ENCODE data around the gene HLA-C. TPM values are rescaled to one million over a fixed set of nuclear protein-coding genes. Genes with fewer than 3 reads are reported as not detected.

Gene HLA-C
- total RNA-seq, 4 donors from 2014 or later = 206 to 531 (median 257) TPM

GRCh38 chr6:31272436-31272835, 544 bp upstream of the HLA-C start:
- Histone ChIP-seq H3K27ac (peak overlapping the region; percentile 83 to 99 (median 95)), H3K4me1 (peaks cover 0 to 4% (median 3%) of the 10 kb centered on the region in 3 donors), H3K9me3 (no peaks in the 10 kb centered on the region), H3K27me3 (no peaks in the 10 kb centered on the region), H3K4me3 (peak overlapping the region; percentile 74 to 96), H3K36me3 (peaks cover 0 to 13% of the 10 kb centered on the region in 2 donors)
- TF ChIP-seq EP300 (IDR thresholded peaks at IDR 0.05) (no peak), POLR2AphosphoS5 (IDR thresholded peaks at IDR 0.05) (no peak), CTCF (IDR thresholded peaks at IDR 0.05) (no peak), POLR2A (IDR thresholded peaks at IDR 0.05) (no peak)
- WGBS, 2 donors (ENCODE audit: low coverage in 1 of 2) = 0 to 8% methylated on average over 2 of the region's 4 CpGs
- no peak for ATAC-seq

- peak; percentile 60 for ATAC-seq
- peak overlapping the region; percentile 83 to 99 (median 95) for H3K27ac ChIP-seq
- WGBS, 2 donors (ENCODE audit: low coverage in 1 of 2) = 0% methylated on average over 1 of the region's 62 CpGs; no CpG with 5 or more reads in 1 of the 2 donors
- no peaks in the 10 kb centered on the region for H3K27me3 ChIP-seq
- peak overlapping the region; percentile 74 to 96 for H3K4me3 ChIP-seq
- peaks cover 0 to 4% (median 3%) of the 10 kb centered on the region in 3 donors for H3K4me1 ChIP-seq
- H3K36me3 ChIP-seq = peaks cover 0 to 13% of the 10 kb centered on the region in 2 donors
- TF ChIP-seq POLR2A (IDR thresholded peaks at IDR 0.05) = no peak
- no peak for TF ChIP-seq EP300 (IDR thresholded peaks at IDR 0.05)
- TF ChIP-seq POLR2AphosphoS5 (IDR thresholded peaks at IDR 0.05) = no peak
- no peak for TF ChIP-seq CTCF (IDR thresholded peaks at IDR 0.05)
- H3K9me3 ChIP-seq = no peaks in the 10 kb centered on the region
Observed at GRCh38 chr6:31270788-31271640, 878 bp downstream of the HLA-C start.

GRCh38 chr6:31268836-31269235, 3.1 kb downstream of the HLA-C start:
- TF ChIP-seq CTCF (IDR thresholded peaks at IDR 0.05) = no peak
- no peak for TF ChIP-seq POLR2AphosphoS5 (IDR thresholded peaks at IDR 0.05)
- no peak for TF ChIP-seq EP300 (IDR thresholded peaks at IDR 0.05)
- TF ChIP-seq POLR2A (IDR thresholded peaks at IDR 0.05) = no peak
- ATAC-seq = no peak
- no peaks in the 10 kb centered on the region for H3K27me3 ChIP-seq
- H3K36me3 ChIP-seq = peaks cover 0 to 13% of the 10 kb centered on the region in 2 donors
- no peak overlapping the region for H3K4me3 ChIP-seq
- no peaks in the 10 kb centered on the region for H3K9me3 ChIP-seq
- H3K27ac ChIP-seq = no peak overlapping the region
- WGBS, 2 donors (ENCODE audit: low coverage in 1 of 2) = 20 to 70% methylated on average over 1 to 5 of the region's 5 CpGs
- H3K4me1 ChIP-seq = peaks cover 0 to 4% (median 3%) of the 10 kb centered on the region in 3 donors

GRCh38 chr6:31268369-31268765, 3.5 kb downstream of the HLA-C start:
- H3K36me3 ChIP-seq = peaks cover 0 to 13% of the 10 kb centered on the region in 2 donors
- ATAC-seq = no peak
- no peaks in the 10 kb centered on the region for H3K9me3 ChIP-seq
- no peak overlapping the region for H3K27ac ChIP-seq
- 63 to 87% methylated on average over 3 to 4 of the region's 7 CpGs for WGBS, 2 donors (ENCODE audit: low coverage in 1 of 2)
- TF ChIP-seq EP300 (IDR thresholded peaks at IDR 0.05) (no peak), POLR2A (IDR thresholded peaks at IDR 0.05) (no peak), POLR2AphosphoS5 (IDR thresholded peaks at IDR 0.05) (no peak)
- H3K4me1 ChIP-seq = peaks cover 0 to 4% (median 3%) of the 10 kb centered on the region in 3 donors
- no peaks in the 10 kb centered on the region for H3K27me3 ChIP-seq
- no peak overlapping the region for H3K4me3 ChIP-seq

- Histone ChIP-seq H3K9me3 (peaks cover 0 to 2% (median 0%) of the 10 kb centered on the region in 3 donors), H3K27me3 (no peaks in the 10 kb centered on the region), H3K36me3 (peaks cover 0 to 13% of the 10 kb centered on the region in 2 donors), H3K4me3 (no peak overlapping the region), H3K27ac (no peak overlapping the region), H3K4me1 (peaks cover 0 to 4% (median 3%) of the 10 kb centered on the region in 3 donors)
- TF ChIP-seq POLR2AphosphoS5 (IDR thresholded peaks at IDR 0.05) = no peak
- no peak for TF ChIP-seq POLR2A (IDR thresholded peaks at IDR 0.05)
- ATAC-seq = no peak
- WGBS, 2 donors (ENCODE audit: low coverage in 1 of 2) = 40 to 59% methylated on average over 4 to 5 of the region's 7 CpGs
Observed at GRCh38 chr6:31267651-31268368, 4.1 kb downstream of the HLA-C start.
